ENCODE results near the gene INHBC.
"Not testable (repeated sequence)": the region's sequence is repeated elsewhere in the genome, so short reads cannot be mapped to it uniquely, and the experiment has no call there.

INHBC gene

GRCh38 chr12:57487055-57487596 lies 52.5 kb downstream of the INHBC start:
- Histone ChIP-seq H3K4me2 (peak overlapping the region; percentile 13 to 79 (median 59); a peak in 18 of 22 replicates), H3K36me3 (peaks cover 32 to 36% (median 33%) of the 10 kb centered on the region in 11 experiments), H4K20me1 (peaks cover 0 to 38% (median 20%) of the 10 kb centered on the region in 11 experiments; a peak in 16 of 22 replicates), H3K4me3 (peak overlapping the region in 9 of 10 experiments; percentile 75 to 94 (median 83); a peak in 14 of 20 replicates), H3K27ac (peak overlapping the region; percentile 82 to 96 (median 89); a peak in 19 of 22 replicates), H3K4me1 (peaks cover 15 to 32% (median 22%) of the 10 kb centered on the region in 10 experiments), H3K9me3 (replicated peaks in 1 of 11) (no peaks in the 10 kb centered on the region), H3K9ac (peak overlapping the region in 9 of 11 experiments; percentile 82 to 98 (median 90); a peak in 11 of 22 replicates), H3K27me3 (no peaks in the 10 kb centered on the region)
- TF ChIP-seq Cebpa-rat (IDR thresholded peaks at IDR 0.05): no peak

- Histone ChIP-seq H3K27me3 (no peaks in the 10 kb centered on the region), H4K20me1 (peaks cover 0 to 43% (median 24%) of the 10 kb centered on the region in 11 experiments; a peak in 17 of 22 replicates), H3K4me1 (peaks cover 15 to 32% (median 22%) of the 10 kb centered on the region in 10 experiments), H3K9me3 (replicated peaks in 1 of 11) (peaks cover 0 to 5% (median 2%) of the 10 kb centered on the region in 11 experiments; a peak in 8 of 22 replicates), H3K4me3 (peak within 1 kb of the TSS; percentile 75 to 98 (median 85)), H3K36me3 (peaks cover 39 to 42% (median 40%) of the 10 kb centered on the region in 11 experiments), H3K4me2 (peak within 1 kb of the TSS; percentile 75 to 97 (median 93)), H3K27ac (peak within 1 kb of the TSS; percentile 82 to 96 (median 89)), H3K9ac (peak within 1 kb of the TSS; percentile 82 to 98 (median 90))
- peak in 5 of 11 experiments; percentile 12 to 66 (median 49); a peak in 4 of 22 replicates for TF ChIP-seq Cebpa-rat (IDR thresholded peaks at IDR 0.05)
These were observed 53.2 kb downstream of the INHBC start, which contains the start of gene MARS1 for GRCh38 chr12:57487597-57488401. Gene MARS1 (plus strand): TSS chr12:57488068. CDS start chr12:57488091, 23 bp downstream.

DNA sequence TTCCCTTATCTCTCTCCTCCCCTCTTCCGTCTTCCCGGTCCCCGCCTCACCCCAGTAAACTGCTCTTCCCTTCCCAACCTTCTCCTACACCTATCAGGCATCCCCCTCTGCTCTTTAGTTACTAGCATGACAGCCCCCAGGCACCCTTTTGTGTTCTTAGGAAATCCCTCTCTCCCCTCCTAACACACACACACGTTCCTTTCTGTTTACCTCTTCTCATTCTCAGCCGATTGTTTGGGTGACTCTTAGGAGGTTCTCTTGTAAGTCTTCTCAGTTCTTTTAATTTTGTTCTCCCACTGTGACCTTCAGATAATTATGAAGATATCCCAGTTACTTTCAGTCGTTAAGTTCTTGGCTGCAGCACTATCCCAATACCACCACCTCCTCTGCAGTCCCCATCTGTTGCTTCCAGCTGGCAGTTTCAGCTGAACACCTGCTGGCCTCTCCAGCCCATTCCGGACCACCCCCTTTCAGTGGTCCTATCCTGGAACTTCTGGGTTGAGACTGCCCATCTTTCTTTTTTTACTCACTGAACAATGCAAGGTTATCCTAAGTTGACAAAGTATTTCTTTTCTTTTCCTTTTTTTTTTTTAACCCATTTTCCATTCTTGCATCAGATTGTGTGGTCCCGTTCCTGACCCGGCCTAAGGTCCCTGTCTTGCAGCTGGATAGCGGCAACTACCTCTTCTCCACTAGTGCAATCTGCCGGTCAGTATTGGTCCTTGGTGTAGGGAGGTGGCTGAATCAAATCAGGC lies 54.0 kb downstream of the INHBC start:
- Histone ChIP-seq H3K9me3 (replicated peaks in 1 of 11) (peaks cover 0 to 7% (median 4%) of the 10 kb centered on the region in 11 experiments; a peak in 8 of 22 replicates), H3K4me1 (peaks cover 15 to 32% (median 22%) of the 10 kb centered on the region in 10 experiments), H4K20me1 (peaks cover 0 to 44% (median 26%) of the 10 kb centered on the region in 11 experiments; a peak in 17 of 22 replicates), H3K4me3 (peak overlapping the region; percentile 75 to 98 (median 85)), H3K27me3 (no peaks in the 10 kb centered on the region), H3K4me2 (peak overlapping the region; percentile 75 to 97 (median 93)), H3K27ac (peak overlapping the region; percentile 82 to 96 (median 89)), H3K36me3 (peaks cover 42 to 45% (median 43%) of the 10 kb centered on the region in 11 experiments), H3K9ac (peak overlapping the region; percentile 82 to 98 (median 90))
- TF ChIP-seq Cebpa-rat (IDR thresholded peaks at IDR 0.05): no peak

- peaks cover 0 to 44% (median 26%) of the 10 kb centered on the region in 11 experiments; a peak in 17 of 22 replicates for H4K20me1 ChIP-seq
- no peaks in the 10 kb centered on the region for H3K27me3 ChIP-seq
- TF ChIP-seq Cebpa-rat (IDR thresholded peaks at IDR 0.05): no peak
- peaks cover 45 to 49% (median 47%) of the 10 kb centered on the region in 11 experiments for H3K36me3 ChIP-seq
- peak overlapping the region; percentile 82 to 98 (median 90) for H3K9ac ChIP-seq
- peak overlapping the region; percentile 75 to 98 (median 85) for H3K4me3 ChIP-seq
- H3K27ac ChIP-seq: peak overlapping the region in 10 of 11 experiments; percentile 82 to 96 (median 90); a peak in 15 of 22 replicates
- peaks cover 0 to 7% (median 4%) of the 10 kb centered on the region in 11 experiments; a peak in 8 of 22 replicates for H3K9me3 ChIP-seq (replicated peaks in 1 of 11)
- H3K4me1 ChIP-seq: peaks cover 15 to 32% (median 22%) of the 10 kb centered on the region in 10 experiments
- peak overlapping the region; percentile 75 to 97 (median 93) for H3K4me2 ChIP-seq
These were observed 54.6 kb downstream of the INHBC start for GRCh38 chr12:57489157-57489641.

DNA sequence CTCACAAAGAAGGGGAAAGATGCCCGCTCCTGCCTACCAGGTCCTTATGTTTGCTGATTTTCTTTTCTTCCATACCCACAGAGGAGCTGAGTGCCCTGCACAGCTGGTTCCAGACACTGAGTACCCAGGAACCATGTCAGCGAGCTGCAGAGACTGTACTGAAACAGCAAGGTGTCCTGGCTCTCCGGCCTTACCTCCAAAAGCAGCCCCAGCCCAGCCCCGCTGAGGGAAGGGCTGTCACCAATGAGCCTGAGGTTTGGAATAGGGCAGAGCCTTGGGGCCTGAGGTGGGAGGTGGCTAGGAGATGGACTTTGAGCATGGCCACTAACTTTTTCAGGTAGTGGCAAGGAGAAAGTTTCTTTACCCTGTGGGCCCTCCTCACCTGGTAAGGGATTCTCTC lies 55.5 kb downstream of the INHBC start:
- peak overlapping the region in 8 of 11 experiments; percentile 75 to 97 (median 94); a peak in 6 of 22 replicates for H3K4me2 ChIP-seq
- H3K4me3 ChIP-seq: peak overlapping the region in 1 of 10 experiments; percentile 0; a peak in 1 of 20 replicates
- peak overlapping the region in 6 of 11 experiments; percentile 20 to 96 (median 90); a peak in 4 of 22 replicates for H3K9ac ChIP-seq
- peaks cover 0 to 48% (median 26%) of the 10 kb centered on the region in 11 experiments; a peak in 17 of 22 replicates for H4K20me1 ChIP-seq
- H3K4me1 ChIP-seq: peaks cover 15 to 32% (median 22%) of the 10 kb centered on the region in 10 experiments
- H3K27me3 ChIP-seq: no peaks in the 10 kb centered on the region
- H3K9me3 ChIP-seq (replicated peaks in 1 of 11): peaks cover 0 to 10% (median 4%) of the 10 kb centered on the region in 11 experiments; a peak in 9 of 22 replicates
- H3K27ac ChIP-seq: 0 out of 22 replicates have a peak overlapping the region, but pooled peaks of 1 of the 11 experiments have one; percentile 94
- no peak for TF ChIP-seq Cebpa-rat (IDR thresholded peaks at IDR 0.05)
- H3K36me3 ChIP-seq: peaks cover 51 to 57% (median 52%) of the 10 kb centered on the region in 11 experiments

DNA sequence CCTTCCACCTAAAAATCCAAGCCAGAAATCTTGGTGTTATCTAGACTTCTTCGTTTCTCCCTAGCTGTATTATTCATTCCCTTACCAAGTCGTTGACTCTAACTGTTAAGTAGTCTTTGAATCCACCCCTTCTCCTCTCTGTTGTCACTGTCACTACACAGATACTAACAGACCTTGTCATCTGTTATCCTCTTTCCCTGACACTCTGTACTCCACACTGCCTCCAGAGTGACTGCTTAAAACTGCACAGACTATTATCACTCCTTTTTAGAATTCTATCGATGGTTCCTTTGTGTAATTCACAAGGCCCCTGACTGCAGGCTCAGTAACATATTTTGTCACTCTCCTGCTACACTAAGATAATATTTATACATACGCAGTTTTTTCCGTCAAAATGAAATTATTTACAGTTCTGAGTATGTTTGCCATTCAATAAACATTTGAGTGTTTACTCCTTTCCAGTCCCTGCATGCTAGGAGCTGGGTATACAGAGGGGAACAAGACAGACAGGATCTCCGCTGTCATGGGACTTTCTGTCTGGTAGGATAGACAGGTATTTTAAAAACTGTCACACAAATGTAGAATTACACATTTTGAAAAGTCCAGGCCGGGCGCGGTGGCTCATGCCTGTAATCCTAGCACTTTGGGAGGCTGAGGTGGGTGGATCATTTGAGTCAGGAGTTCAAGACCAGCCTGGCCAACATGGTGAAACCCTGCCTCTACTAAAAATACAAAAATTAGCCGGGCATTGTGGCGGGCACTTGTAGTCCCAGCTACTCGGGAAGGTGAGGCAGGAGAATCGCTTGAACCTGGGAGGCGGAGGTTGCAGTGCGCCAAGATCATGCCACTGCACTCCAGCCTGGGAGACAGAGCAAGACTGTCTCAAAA lies 57.1 kb downstream of the INHBC start:
- Histone ChIP-seq H3K27ac (no peak overlapping the region), H3K36me3 (peaks cover 63 to 72% (median 67%) of the 10 kb centered on the region in 11 experiments), H3K4me1 (peaks cover 15 to 32% (median 22%) of the 10 kb centered on the region in 10 experiments), H3K4me2 (no peak overlapping the region), H4K20me1 (peaks cover 0 to 53% (median 28%) of the 10 kb centered on the region in 11 experiments; a peak in 17 of 22 replicates), H3K9me3 (replicated peaks in 1 of 11) (peaks cover 0 to 10% (median 4%) of the 10 kb centered on the region in 11 experiments; a peak in 9 of 22 replicates), H3K9ac (0 out of 22 replicates have a peak overlapping the region, but pooled peaks of 1 of the 11 experiments have one; percentile 29), H3K4me3 (no peak overlapping the region), H3K27me3 (no peaks in the 10 kb centered on the region)
- no peak for TF ChIP-seq Cebpa-rat (IDR thresholded peaks at IDR 0.05)

DNA sequence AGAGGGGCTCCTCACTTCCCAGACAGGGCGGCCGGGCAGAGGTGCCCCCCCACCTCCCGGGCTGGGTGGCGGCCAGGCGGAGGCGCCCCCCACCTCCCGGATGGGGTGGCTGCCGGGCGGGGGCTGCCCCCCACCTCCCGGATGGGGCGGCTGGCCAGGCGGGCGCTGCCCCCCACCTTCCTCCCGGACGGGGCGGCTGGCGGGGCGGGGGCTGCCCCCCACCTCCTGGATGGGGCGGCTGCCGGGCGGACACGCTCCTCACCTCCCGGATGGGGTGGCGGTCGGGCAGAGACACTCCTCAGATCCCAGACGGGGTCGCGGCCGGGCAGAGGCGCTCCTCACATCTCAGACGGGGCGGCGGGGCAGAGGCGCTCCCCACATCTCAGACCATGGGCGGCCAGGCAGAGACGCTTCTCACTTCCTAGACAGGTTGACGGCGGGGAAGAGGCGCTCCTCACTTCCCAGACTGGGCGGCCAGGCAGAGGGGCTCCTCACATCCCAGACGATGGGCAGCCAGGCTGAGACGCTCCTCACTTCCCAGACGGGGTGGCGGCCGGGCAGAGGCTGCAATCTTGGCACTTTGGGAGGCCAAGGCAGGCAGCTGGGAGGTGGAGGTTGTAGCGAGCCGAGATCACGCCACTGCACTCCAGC lies 60.6 kb downstream of the INHBC start:
- not testable (repeated sequence) for H3K27ac ChIP-seq; H3K4me2 ChIP-seq; H3K4me3 ChIP-seq; H3K9ac ChIP-seq; H3K9me3 ChIP-seq (replicated peaks in 1 of 11); H3K27me3 ChIP-seq
- peaks cover 0 to 63% (median 23%) of the 10 kb centered on the region in 11 experiments; a peak in 17 of 22 replicates for H4K20me1 ChIP-seq
- peaks cover 85 to 93% (median 87%) of the 10 kb centered on the region in 11 experiments for H3K36me3 ChIP-seq
- peaks cover 0 to 10% (median under 1%) of the 10 kb centered on the region in 10 experiments; a peak in 7 of 20 replicates for H3K4me1 ChIP-seq

All from BLaER1 treated with 17β-estradiol and CSF1 and Interleukin-3, amounts not matched to agents 10 nM and 100 nM (cell line).